OCI-LY1 (cell line): ENCODE measurements around the gene TANC1.

ENCODE experiments used
- CTCF ChIP-seq: fragments of 200-600 bp; sonication (generic), shearing (Covaris generic); IDR thresholded peaks from 2 replicates; pipeline ENCODE4 v1.5.1; 2017; ENCODE audit warnings: mild to moderate bottlenecking, antibody characterized with exemption, low read length, moderate library complexity, mixed read lengths
- EZH2 ChIP-seq: fragments of 200-600 bp; sonication (generic), shearing (Covaris generic); IDR thresholded peaks from 2 replicates; pipeline ENCODE4 v1.8.0; 2017; ENCODE audit warnings: borderline replicate concordance, mixed run types, mild to moderate bottlenecking, antibody characterized with exemption, low read length, moderate library complexity, mixed read lengths

DNA sequence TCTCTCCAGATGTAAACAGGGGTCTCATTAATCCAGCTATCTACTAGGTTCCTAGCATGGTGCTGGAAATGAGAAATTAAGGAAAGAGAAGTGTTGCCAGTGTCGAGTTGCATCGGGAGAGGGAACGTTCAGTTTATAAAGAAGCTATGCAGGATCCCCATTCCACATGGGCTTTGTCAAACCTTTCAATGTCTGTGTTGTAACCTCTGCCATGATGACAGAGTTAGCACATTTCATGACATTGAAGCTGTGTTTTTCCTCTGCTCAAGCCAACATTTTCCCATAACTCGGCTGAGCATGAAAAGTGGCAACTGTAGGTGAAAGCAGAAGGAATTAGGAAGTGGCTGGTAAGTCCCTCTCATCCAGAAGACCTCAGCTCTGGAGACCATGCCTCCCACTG, 184.6 kb downstream of the TANC1 start:
- no peak for TF ChIP-seq CTCF
- no peak for TF ChIP-seq EZH2
